Fibroblast of lung (primary cell): Measurements from ENCODE around the gene TRIM38. TPM values are rescaled to one million over a fixed set of nuclear protein-coding genes. Genes with fewer than 3 reads are reported as not detected.
A peak's percentile ranks its signal among the peaks of the same experiment; 100 is the strongest.

ENCODE experiments used
- DNase-seq, 2 donors: peaks; one replicate each; pipeline versions ENCODE4 v3.0.0 to v3.0.0-alpha.2; 2010; ENCODE audit warnings: low read depth in 2 of 2
- H2AFZ ChIP-seq: 2 replicates; pipeline ENCODE4 v1.5.1; 2012; ENCODE audit warnings: low read length, control low read depth, inconsistent platforms
- H3K27ac ChIP-seq: 2 replicates; pipeline ENCODE4 v1.5.1; 2011; ENCODE audit warnings: low read length, control low read depth; ENCODE audit not compliant: insufficient read depth
- H3K27me3 ChIP-seq: 2 replicates; pipeline ENCODE4 v1.5.1; 2011; ENCODE audit warnings: mild to moderate bottlenecking, low read length; ENCODE audit not compliant: control insufficient read depth, insufficient read depth
- H3K36me3 ChIP-seq: 2 replicates; pipeline ENCODE4 v1.5.1; 2011; ENCODE audit warnings: low read length; ENCODE audit not compliant: control insufficient read depth, insufficient read depth
- H3K4me1 ChIP-seq: 2 replicates; pipeline ENCODE4 v1.5.1; 2011; ENCODE audit warnings: low read length; ENCODE audit not compliant: control insufficient read depth, insufficient read depth; ENCODE audit errors: extremely low read depth
- H3K4me2 ChIP-seq: 2 replicates; pipeline ENCODE4 v1.5.1; 2011; ENCODE audit warnings: low read length, control low read depth; ENCODE audit not compliant: insufficient read depth; ENCODE audit errors: extremely low read depth
- H3K4me3 ChIP-seq, 4 experiments: fragments of 200-600 bp in 1 of 4; sonication (generic) in 1 of 4; replicated peaks in 1 of 4; 2 replicates each; pipeline ENCODE4 v1.5.1; 2011 to 2016; ENCODE audit warnings: low read length in 4 of 4, low read depth in 3 of 4, mild to moderate bottlenecking in 3 of 4, control low read depth in 2 of 4, inconsistent platforms in 1 of 4, mixed read lengths in 1 of 4; ENCODE audit not compliant: insufficient read depth in 1 of 4; ENCODE audit errors: control extremely low read depth in 1 of 4
- H3K79me2 ChIP-seq: 2 replicates; pipeline ENCODE4 v1.5.1; 2012; ENCODE audit warnings: mild to moderate bottlenecking, low read length, inconsistent platforms; ENCODE audit not compliant: control insufficient read depth, insufficient read depth
- H3K9ac ChIP-seq: 2 replicates; pipeline ENCODE4 v1.5.1; 2011; ENCODE audit warnings: mild to moderate bottlenecking, low read length, control low read depth; ENCODE audit not compliant: insufficient read depth
- H3K9me3 ChIP-seq: 2 replicates; pipeline ENCODE4 v1.5.1; 2012; ENCODE audit warnings: low read depth, low read length; ENCODE audit not compliant: control insufficient read depth, insufficient read depth
- H4K20me1 ChIP-seq: 2 replicates; pipeline ENCODE4 v1.5.1; 2011; ENCODE audit warnings: low read length; ENCODE audit not compliant: control insufficient read depth, insufficient read depth; ENCODE audit errors: extremely low read depth
- EZH2 ChIP-seq: IDR thresholded peaks from 2 replicates; pipeline ENCODE4 v1.5.1; 2012; ENCODE audit warnings: low read length, control low read depth, mild to moderate bottlenecking; ENCODE audit errors: missing control alignments
- polyA plus RNA-seq, 2 donors: library from polyadenylated mRNA; depleted of rRNA in 1 of 2; stranded (reverse) in 1 of 2; unstranded in 1 of 2; fragments of >200 nt; gene quantifications; 2 replicates each; pipeline ENCODE4 v1.2.1, GENCODE V29; 2011 to 2012; ENCODE audit warnings: missing spikeins in 1 of 2
- total RNA-seq: library from RNA; depleted of rRNA; stranded (reverse); fragments of >200 nt; gene quantifications from 2 replicates; pipeline ENCODE4 v1.2.1, GENCODE V29; 2014
- TF ChIP-seq, protein P1 (sequence below), 2 donors: IDR thresholded peaks in 1 of 2; conservative IDR thresholded peaks in 1 of 2; 1 replicate in 1 of 2; 2 replicates in 1 of 2; pipeline ENCODE4 v1.5.1; 2011 to 2012; ENCODE audit warnings: low read length in 2 of 2, control low read depth in 1 of 2, inconsistent platforms in 1 of 2, low read depth in 1 of 2, mild to moderate bottlenecking in 1 of 2

The TRIM38 gene
- total and polyA plus RNA-seq, 2 donors (not counting 1 experiment from before 2014, with no cell fraction given), result 7.6 to 14.5 TPM

DNA sequence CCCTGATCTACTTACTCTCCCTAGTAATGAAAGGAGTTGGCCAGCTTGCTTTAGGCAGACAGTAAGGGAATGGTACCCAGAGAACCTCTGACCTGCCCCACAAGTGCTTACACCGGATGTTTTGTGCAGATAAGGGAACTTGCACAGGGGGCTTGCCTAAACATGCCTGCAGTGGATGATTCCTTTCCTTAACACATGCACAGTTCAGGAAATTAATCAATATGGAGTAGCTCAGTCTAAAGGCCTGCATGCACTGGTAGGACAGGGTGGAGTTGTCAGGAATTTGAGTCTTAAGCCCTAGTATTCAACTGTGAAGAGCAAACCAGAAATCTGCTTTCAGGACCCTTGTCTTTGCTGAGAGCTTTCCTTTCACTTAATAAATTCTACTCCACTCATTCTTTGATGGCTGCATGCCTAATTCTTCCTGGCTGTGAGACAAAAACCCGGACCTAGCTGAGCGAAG lies 3.9 kb upstream of the TRIM38 start:
- Histone ChIP-seq H3K9me3 (no peaks in the 10 kb centered on the region), H4K20me1 (no peaks in the 10 kb centered on the region), H3K4me2 (peak overlapping the region; percentile 13), H3K9ac (no peak overlapping the region), H3K79me2 (peaks cover 5% of the 10 kb centered on the region), H3K27ac (no peak overlapping the region), H3K27me3 (no peaks in the 10 kb centered on the region), H3K4me1 (peaks cover 4% of the 10 kb centered on the region), H3K4me3 (no peak overlapping the region), H3K36me3 (no peaks in the 10 kb centered on the region), H2AFZ (peak overlapping the region; percentile 42)
- peak in 1 of 2 donors; percentile 51 for DNase-seq
- TF ChIP-seq, protein P1, sequence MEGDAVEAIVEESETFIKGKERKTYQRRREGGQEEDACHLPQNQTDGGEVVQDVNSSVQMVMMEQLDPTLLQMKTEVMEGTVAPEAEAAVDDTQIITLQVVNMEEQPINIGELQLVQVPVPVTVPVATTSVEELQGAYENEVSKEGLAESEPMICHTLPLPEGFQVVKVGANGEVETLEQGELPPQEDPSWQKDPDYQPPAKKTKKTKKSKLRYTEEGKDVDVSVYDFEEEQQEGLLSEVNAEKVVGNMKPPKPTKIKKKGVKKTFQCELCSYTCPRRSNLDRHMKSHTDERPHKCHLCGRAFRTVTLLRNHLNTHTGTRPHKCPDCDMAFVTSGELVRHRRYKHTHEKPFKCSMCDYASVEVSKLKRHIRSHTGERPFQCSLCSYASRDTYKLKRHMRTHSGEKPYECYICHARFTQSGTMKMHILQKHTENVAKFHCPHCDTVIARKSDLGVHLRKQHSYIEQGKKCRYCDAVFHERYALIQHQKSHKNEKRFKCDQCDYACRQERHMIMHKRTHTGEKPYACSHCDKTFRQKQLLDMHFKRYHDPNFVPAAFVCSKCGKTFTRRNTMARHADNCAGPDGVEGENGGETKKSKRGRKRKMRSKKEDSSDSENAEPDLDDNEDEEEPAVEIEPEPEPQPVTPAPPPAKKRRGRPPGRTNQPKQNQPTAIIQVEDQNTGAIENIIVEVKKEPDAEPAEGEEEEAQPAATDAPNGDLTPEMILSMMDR (conservative IDR thresholded peaks at IDR 0.05 in 1 of 2, IDR thresholded peaks at IDR 0.05 in 1 of 2; ENCODE audit: low read depth in 1 of 2, low read length in 2 of 2), result no peak
- no peak for TF ChIP-seq EZH2

DNA sequence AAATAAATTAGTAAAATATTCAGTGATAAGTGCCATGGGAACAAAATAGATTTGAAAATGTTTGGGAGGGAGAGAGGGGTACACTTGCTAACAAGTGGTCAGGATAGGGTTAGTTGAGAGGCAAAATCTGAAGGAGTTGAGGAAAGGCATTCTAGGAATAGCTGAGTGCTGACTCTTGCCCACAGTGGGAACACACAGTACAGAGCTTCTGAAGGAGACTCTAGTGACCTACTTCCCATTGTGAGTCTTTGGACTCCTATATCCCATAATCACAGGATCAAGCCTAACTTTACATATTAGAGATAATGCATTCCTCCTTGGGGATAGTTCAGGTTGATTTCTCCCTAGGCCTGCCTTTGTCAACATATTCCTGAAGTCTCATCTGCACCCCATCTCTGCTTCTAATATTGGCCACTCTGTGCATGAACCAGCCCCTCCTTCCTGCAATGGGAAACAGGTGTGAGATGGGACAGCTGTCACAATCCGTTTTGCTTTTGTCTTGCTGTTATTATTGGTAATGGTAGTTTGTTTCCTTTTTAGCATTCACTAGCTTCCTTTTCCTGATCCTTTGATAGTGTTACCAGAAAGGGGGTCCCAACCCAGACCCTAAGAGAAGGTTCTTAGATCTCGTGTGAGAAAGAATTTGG lies 2.6 kb upstream of the TRIM38 start:
- Histone ChIP-seq H4K20me1 (no peaks in the 10 kb centered on the region), H3K9ac (no peak overlapping the region), H3K9me3 (no peaks in the 10 kb centered on the region), H3K79me2 (peaks cover 16% of the 10 kb centered on the region), H3K27ac (no peak overlapping the region), H3K4me3 (no peak overlapping the region), H3K4me2 (no peak overlapping the region), H3K4me1 (peaks cover 5% of the 10 kb centered on the region), H2AFZ (no peak overlapping the region), H3K36me3 (peaks cover 2% of the 10 kb centered on the region), H3K27me3 (no peaks in the 10 kb centered on the region)
- DNase-seq, result peak; percentile 25 to 49
- TF ChIP-seq, protein P1 (conservative IDR thresholded peaks at IDR 0.05 in 1 of 2, IDR thresholded peaks at IDR 0.05 in 1 of 2; ENCODE audit: low read depth in 1 of 2, low read length in 2 of 2), result no peak
- no peak for TF ChIP-seq EZH2

DNA sequence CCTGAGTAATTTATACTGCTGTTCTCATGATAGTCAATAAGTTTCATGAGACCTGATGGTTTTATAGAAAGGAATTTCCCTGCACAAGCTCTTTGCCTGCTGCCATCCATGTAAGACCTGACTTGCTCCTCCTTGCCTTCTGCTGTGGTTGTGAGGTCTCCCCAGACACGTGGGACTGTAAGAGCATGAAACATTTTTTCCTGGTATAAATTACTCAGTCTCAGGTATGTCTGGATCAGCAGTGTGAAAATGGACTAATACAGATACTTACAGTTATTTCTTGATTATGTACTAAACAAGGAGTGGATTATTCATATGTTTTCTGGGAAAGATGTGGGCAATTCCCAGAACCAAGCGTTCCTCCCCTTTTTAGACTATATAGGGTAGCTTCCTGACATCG lies 1.9 kb upstream of the TRIM38 start:
- no peak overlapping the region for H3K4me3 ChIP-seq
- TF ChIP-seq, protein P1 (conservative IDR thresholded peaks at IDR 0.05 in 1 of 2, IDR thresholded peaks at IDR 0.05 in 1 of 2; ENCODE audit: low read depth in 1 of 2, low read length in 2 of 2), result no peak
- no peak for TF ChIP-seq EZH2
- DNase-seq, result no peak

More for the DNA sequence above, 1.9 kb upstream of the TRIM38 start:
- Histone ChIP-seq H3K27me3 (no peaks in the 10 kb centered on the region), H3K27ac (no peak overlapping the region), H3K9ac (no peak overlapping the region), H3K79me2 (peaks cover 16% of the 10 kb centered on the region), H4K20me1 (no peaks in the 10 kb centered on the region), H3K4me1 (peaks cover 5% of the 10 kb centered on the region), H3K4me2 (no peak overlapping the region), H2AFZ (no peak overlapping the region), H3K36me3 (peaks cover 3% of the 10 kb centered on the region), H3K9me3 (no peaks in the 10 kb centered on the region)
